Heart right ventricle (tissue), 16 donors: ENCODE data around the gene LRCH1. TPM values are rescaled to one million over a fixed set of nuclear protein-coding genes. Genes with fewer than 3 reads are reported as not detected.
"Not testable (repeated sequence)": the region's sequence is repeated elsewhere in the genome, so short reads cannot be mapped to it uniquely, and the experiment has no call there.

Experiments
- ATAC-seq, 8 donors: fragments of 200-7000 bp; cut with Tn5 transposase; one replicate each; pipeline ENCODE4 v1.9.1; 2020; ENCODE audit warnings: mild to moderate bottlenecking in 8 of 8, moderate library complexity in 8 of 8, moderate number of reproducible peaks in 1 of 8
- DNase-seq, 2 donors: peaks; one replicate each; pipeline ENCODE4 v3.0.0-alpha.2; 2020
- H3K27ac ChIP-seq, 10 donors: fragments of 200-600 bp; sonication (generic) in 2 of 10; one replicate each; pipeline versions ENCODE4 v1.5.0 to v1.8.0; 2020 to 2022; ENCODE audit warnings: mild to moderate bottlenecking in 3 of 10
- H3K27me3 ChIP-seq, 7 donors: fragments of 200-600 bp; one replicate each; pipeline ENCODE4 v1.8.0; 2021 to 2022; ENCODE audit warnings: mild to moderate bottlenecking in 2 of 7
- H3K36me3 ChIP-seq, 9 donors: fragments of 200-600 bp; sonication (generic) in 1 of 9; one replicate each; pipeline versions ENCODE4 v1.5.0 to v1.8.0; 2020 to 2022; ENCODE audit warnings: mild to moderate bottlenecking in 2 of 9
- H3K4me1 ChIP-seq, 9 donors: fragments of 200-600 bp; sonication (generic) in 1 of 9; one replicate each; pipeline versions ENCODE4 v1.5.0 to v1.8.0; 2020 to 2022; ENCODE audit warnings: mild to moderate bottlenecking in 4 of 9
- H3K4me3 ChIP-seq, 10 donors: fragments of 200-600 bp; sonication (generic) in 2 of 10; one replicate each; pipeline versions ENCODE4 v1.5.0 to v1.8.0; 2020 to 2022; ENCODE audit warnings: mild to moderate bottlenecking in 7 of 10, moderate library complexity in 2 of 10
- H3K9me3 ChIP-seq, 11 donors: fragments of 200-600 bp in 10 of 11; sonication (generic) in 2 of 11; one replicate each; pipeline versions ENCODE4 v1.5.0 to v1.8.0; 2013 to 2022; ENCODE audit warnings: mild to moderate bottlenecking in 2 of 11, control low read depth in 1 of 11, moderate library complexity in 1 of 11
- WGBS, 2 donors: extraction: QIAGEN DNeasy Blood & Tissue Kit; methylation state at CpG; one replicate each; pipeline ENCODE4 v1.1.7; 2013; ENCODE audit warnings: inconsistent platforms in 1 of 2; 5-methylcytosine and 5-hydroxymethylcytosine counted together
- intact Hi-C, 10 donors: fragments of 100-400 bp; cut with DNase I; formaldehyde crosslinking; loops; one replicate each; pipeline versions ENCODE4 v1.11.1 to v1.14.2; 2022
- polyA plus RNA-seq, 2 donors: library from polyadenylated mRNA; stranded (reverse); fragments of 200-250 nt; gene quantifications; one replicate each; pipeline ENCODE4 v1.2.3, GENCODE V29; 2013
- total RNA-seq, 10 donors: library from RNA; stranded (reverse); fragmentation: NEBNext Ultra II Directional in 3 of 10; extraction: Animal tissue kit (Norgen Biotek cat#: 25700) in 3 of 10; gene quantifications; one replicate each; pipeline versions ENCODE4 v1.2.1 to v1.2.4, GENCODE V29; 2021 to 2023
- TF ChIP-seq, protein P1 (sequence below), 9 donors: fragments of 200-600 bp; sonication (generic) in 2 of 9; IDR thresholded peaks; one replicate each; pipeline versions ENCODE4 v1.5.0 to v1.8.0; 2021 to 2022; ENCODE audit warnings: antibody characterized with exemption in 9 of 9, mild to moderate bottlenecking in 5 of 9, moderate library complexity in 1 of 9
- donor health status: Arrhythmogenic right ventricular cardiomyopathy.
- donor health status: ischemic (EF 13 %, LVEDD 7.1; RV severe dilation, severe dysfunction).
- donor health status: healthy with polysubstance abuse.
- donor health status: DM: no; HTN: yes; CAD: no.
- donor health status: DM: no; HTN: no; CAD: no.
- donor health status: ischemic (EF 25% LVEDD 6.9; RV normal size, moderate dysfunction).
- donor health status: ischemic (EF 25% LVEDD 5.7; RV mildly dilated, moderate dysfunction).
- donor health status: healthy.
- donor health status: DM: yes; HTN: yes; CAD: no.
- donor health status: Ischemic cardiomyopathy.
- donor health status: ischemic (EF 35%, LVEDD 5.7; RV mildly dilated, moderate dysfunction).
- donor health status: nonischemic (EF 11% LVEDD 7.7; RV severe dilation, severe dysfunction).
- donor health status: DM: yes; HTN: yes; CAD: no.
- donor health status: PGD.
- donor health status: ischemic (EF 29% LVEDD 5.4; RV normal size, mild dysfunction).
- donor health status: nonischemic (EF 23%, LVEDD 6.1; RV moderate dilation, normal function).

The LRCH1 gene
- total and polyA plus RNA-seq, 12 donors = 4.1 to 20.3 (median 13.1) TPM

GRCh38 chr13:46515803-46516202 lies 37.2 kb upstream of the LRCH1 start:
- WGBS, 2 donors = 66 to 86% methylated on average over 2 of the region's 2 CpGs
- ATAC-seq (no peak), DNase-seq (no peak)
- Histone ChIP-seq H3K36me3 (no peaks in the 10 kb centered on the region), H3K4me3 (no peak overlapping the region), H3K27ac (no peak overlapping the region), H3K9me3 (no peaks in the 10 kb centered on the region), H3K27me3 (peaks cover 0 to 5% (median 0%) of the 10 kb centered on the region in 7 donors), H3K4me1 (peaks cover 2 to 44% (median 19%) of the 10 kb centered on the region in 9 donors)
- intact Hi-C loops = no loop called here
- TF ChIP-seq, protein P1, sequence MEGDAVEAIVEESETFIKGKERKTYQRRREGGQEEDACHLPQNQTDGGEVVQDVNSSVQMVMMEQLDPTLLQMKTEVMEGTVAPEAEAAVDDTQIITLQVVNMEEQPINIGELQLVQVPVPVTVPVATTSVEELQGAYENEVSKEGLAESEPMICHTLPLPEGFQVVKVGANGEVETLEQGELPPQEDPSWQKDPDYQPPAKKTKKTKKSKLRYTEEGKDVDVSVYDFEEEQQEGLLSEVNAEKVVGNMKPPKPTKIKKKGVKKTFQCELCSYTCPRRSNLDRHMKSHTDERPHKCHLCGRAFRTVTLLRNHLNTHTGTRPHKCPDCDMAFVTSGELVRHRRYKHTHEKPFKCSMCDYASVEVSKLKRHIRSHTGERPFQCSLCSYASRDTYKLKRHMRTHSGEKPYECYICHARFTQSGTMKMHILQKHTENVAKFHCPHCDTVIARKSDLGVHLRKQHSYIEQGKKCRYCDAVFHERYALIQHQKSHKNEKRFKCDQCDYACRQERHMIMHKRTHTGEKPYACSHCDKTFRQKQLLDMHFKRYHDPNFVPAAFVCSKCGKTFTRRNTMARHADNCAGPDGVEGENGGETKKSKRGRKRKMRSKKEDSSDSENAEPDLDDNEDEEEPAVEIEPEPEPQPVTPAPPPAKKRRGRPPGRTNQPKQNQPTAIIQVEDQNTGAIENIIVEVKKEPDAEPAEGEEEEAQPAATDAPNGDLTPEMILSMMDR (IDR thresholded peaks at IDR 0.05) = no peak

GRCh38 chr13:46516599-46517338 lies 36.2 kb upstream of the LRCH1 start:
- Histone ChIP-seq H3K4me3 (no peak overlapping the region), H3K27ac (peak overlapping the region in 5 of 10 donors; percentile 12 to 48 (median 33)), H3K27me3 (peaks cover 0 to 5% (median 0%) of the 10 kb centered on the region in 7 donors), H3K36me3 (no peaks in the 10 kb centered on the region), H3K4me1 (peaks cover 2 to 48% (median 19%) of the 10 kb centered on the region in 9 donors), H3K9me3 (peaks cover 0 to 8% (median 6%) of the 10 kb centered on the region in 11 donors)
- intact Hi-C loops = no loop called here
- TF ChIP-seq, protein P1 (IDR thresholded peaks at IDR 0.05) = no peak
- peak in 4 of 8 donors; percentile 24 to 69 (median 43) for ATAC-seq
- peak in 1 of 2 donors; percentile 35 for DNase-seq
- WGBS, 2 donors = 56 to 58% methylated on average over 4 of the region's 4 CpGs

- H3K9me3 ChIP-seq, DNase-seq, intact Hi-C loops, ATAC-seq, H3K36me3 ChIP-seq, H3K27me3 ChIP-seq, H3K4me3 ChIP-seq: not testable (repeated sequence)
- H3K4me1 ChIP-seq = peaks cover 2 to 58% (median 28%) of the 10 kb centered on the region in 9 donors
- peak overlapping the region in 1 of 10 donors; percentile 18 for H3K27ac ChIP-seq
- 89 to 91% methylated on average over 5 of the region's 5 CpGs for WGBS, 2 donors
Observed at GRCh38 chr13:46517748-46518147, 35.2 kb upstream of the LRCH1 start.

GRCh38 chr13:46519182-46519581 lies 33.8 kb upstream of the LRCH1 start:
- Histone ChIP-seq H3K9me3 (peaks cover 0 to 8% (median 6%) of the 10 kb centered on the region in 11 donors), H3K27ac (peak overlapping the region in 6 of 10 donors; percentile 36 to 74 (median 43)), H3K27me3 (no peaks in the 10 kb centered on the region), H3K4me3 (no peak overlapping the region), H3K36me3 (no peaks in the 10 kb centered on the region), H3K4me1 (peaks cover 2 to 72% (median 42%) of the 10 kb centered on the region in 9 donors)
- TF ChIP-seq, protein P1 (IDR thresholded peaks at IDR 0.05) = no peak
- 85 to 96% methylated on average over 4 of the region's 4 CpGs for WGBS, 2 donors
- ATAC-seq = no peak
- intact Hi-C loops = no loop called here
- DNase-seq = no peak

DNA sequence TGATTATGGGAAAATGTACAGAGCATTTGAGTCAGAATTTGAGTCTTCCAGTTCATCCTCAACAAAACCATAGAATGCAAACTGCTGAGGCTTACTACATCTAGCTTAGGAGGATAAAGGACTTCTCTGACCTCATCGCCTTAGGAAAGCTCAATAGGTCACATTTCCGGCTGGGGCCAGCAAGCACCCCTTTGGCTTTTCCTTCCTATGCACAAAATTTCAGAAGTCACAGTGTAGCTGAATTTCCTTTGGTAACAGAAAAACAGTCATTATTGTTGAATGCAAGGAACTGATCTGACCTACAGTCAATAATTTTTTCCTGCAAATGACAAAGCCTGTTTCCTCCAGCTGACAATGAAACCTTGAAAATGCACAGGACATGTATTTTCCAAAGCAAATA lies 32.8 kb upstream of the LRCH1 start:
- peak overlapping the region in 8 of 10 donors; percentile 36 to 74 (median 42) for H3K27ac ChIP-seq
- no peak overlapping the region for H3K4me3 ChIP-seq
- peaks cover 2 to 73% (median 45%) of the 10 kb centered on the region in 9 donors for H3K4me1 ChIP-seq
- intact Hi-C loops = no loop called here
- TF ChIP-seq, protein P1 (IDR thresholded peaks at IDR 0.05) = no peak
- no peaks in the 10 kb centered on the region for H3K36me3 ChIP-seq
- H3K9me3 ChIP-seq = peaks cover 0 to 8% (median 6%) of the 10 kb centered on the region in 11 donors
- DNase-seq = peak in 1 of 2 donors; percentile 20
- ATAC-seq = peak in 6 of 8 donors; percentile 39 to 82 (median 64)
- 60 to 65% methylated on average over 2 of the region's 2 CpGs for WGBS, 2 donors
- H3K27me3 ChIP-seq = no peaks in the 10 kb centered on the region
